NCI-H345 (cell line): Measurements from ENCODE around the gene ELFN1.

Source experiments
- DNase-seq: peaks from one replicate; lab custom pipeline; 2025; lab: John Stamatoyannopoulos, UW

ELFN1 gene

DNA sequence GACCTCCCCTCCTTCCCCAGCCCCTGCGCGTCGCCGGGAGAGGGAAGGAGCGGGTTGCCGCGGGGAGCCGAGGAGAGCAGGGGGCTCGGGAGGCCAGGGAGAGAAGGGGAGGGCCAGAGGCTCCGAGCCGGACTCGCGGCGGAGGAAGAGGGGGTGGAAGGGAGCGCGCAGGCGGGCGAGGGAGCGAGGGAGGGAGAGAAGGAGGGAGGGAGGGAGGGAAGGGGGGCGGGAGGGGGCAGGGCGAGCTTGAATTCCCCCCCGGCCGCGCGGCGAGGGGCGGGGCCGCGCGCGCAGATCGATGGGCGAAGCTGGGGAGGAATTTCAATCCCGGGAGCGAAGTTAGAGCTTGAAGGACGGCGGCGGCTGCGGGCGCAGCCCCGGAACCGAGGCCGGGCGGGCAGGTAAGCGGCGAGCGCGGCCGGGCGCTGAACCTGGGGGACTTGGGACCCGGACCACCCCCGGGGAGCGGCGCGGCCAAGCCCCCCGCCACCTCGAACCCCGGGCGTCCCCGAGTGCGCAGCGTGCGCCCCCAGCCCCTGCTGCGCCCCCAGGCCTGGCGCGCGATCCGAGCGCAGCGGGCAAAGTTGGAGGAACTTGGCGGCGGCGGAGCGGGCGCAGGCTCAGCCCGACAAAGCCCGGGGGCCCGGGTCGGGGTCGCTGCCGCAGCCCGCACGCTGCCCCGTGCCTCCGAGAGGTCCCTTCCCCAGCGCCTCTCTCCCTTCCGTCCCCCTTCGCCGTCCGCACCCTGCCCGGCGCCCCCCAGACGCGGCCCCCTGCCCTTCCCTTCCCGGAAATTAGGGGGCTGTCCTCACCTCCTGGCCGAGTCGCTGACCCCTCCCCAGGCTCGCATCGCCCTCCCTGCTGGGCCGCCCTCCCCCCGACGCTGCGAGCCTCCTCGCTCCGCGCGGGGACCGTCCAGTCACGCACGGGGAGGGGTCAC is at the start of gene ELFN1:
TSS of gene ELFN1 (plus strand) at position 324 of the 940 bp plus-strand sequence. CDS start 74,320 bp downstream, outside the sequence.
- DNase-seq: peak; percentile 43

DNA sequence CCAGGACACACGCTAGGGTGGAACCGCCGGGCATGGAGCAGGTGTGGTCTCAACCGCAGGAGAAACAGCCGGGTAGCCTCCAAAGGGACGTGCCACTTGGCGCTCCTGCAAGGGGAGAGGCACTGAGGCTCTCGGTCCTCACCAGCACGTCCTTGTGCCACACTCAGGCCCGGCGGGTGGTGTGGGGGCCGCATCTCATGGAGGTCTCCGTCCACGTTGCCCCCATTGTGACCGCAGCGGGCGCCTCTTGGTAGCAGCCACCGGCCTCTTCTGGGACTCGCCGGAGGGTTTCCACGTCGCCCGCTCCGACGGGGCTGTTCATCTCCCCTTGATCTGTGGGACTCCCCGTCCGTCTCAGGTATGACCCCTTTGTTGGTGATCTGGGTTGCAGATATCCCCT is 49.2 kb upstream of the ELFN1 start:
- no peak for DNase-seq

GRCh38 chr7:1621718-1622117 is 48.4 kb upstream of the ELFN1 start:
- DNase-seq: no peak

DNA sequence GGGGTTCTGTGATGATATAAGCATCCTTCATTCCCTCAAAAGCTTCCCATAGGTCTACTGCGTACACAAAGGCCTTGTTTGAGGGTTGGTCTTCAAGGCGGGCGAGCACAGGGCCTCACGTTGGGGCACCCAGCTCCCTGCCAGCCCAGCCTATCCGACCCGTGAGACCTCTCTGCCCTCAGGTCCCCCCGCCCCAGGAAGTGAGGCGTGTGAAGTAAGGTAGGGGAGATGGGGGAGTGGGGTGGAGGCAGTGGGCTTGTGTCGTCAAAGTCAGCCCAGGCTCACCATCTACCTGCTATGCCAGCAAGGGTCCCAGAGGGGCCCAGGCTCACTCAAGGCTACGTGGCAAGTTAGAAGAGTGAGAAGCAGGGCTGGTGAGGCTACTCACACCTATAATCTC is 47.6 kb upstream of the ELFN1 start:
- no peak for DNase-seq

- DNase-seq: no peak
Observed at GRCh38 chr7:1623810-1624209, 46.3 kb upstream of the ELFN1 start.

- no peak for DNase-seq
Observed at GRCh38 chr7:1624999-1625927, 44.8 kb upstream of the ELFN1 start.

GRCh38 chr7:1626769-1627168 is 43.3 kb upstream of the ELFN1 start:
- no peak for DNase-seq

- no peak for DNase-seq
Observed at GRCh38 chr7:1630700-1631336, 39.3 kb upstream of the ELFN1 start.

- DNase-seq: no peak
Observed at GRCh38 chr7:1631678-1632077, 38.4 kb upstream of the ELFN1 start.

GRCh38 chr7:1632506-1632905 is 37.6 kb upstream of the ELFN1 start:
- no peak for DNase-seq

GRCh38 chr7:1632916-1633785 is 36.9 kb upstream of the ELFN1 start:
- DNase-seq: no peak

- no peak for DNase-seq
Observed at GRCh38 chr7:1635401-1635800, 34.7 kb upstream of the ELFN1 start.

DNA sequence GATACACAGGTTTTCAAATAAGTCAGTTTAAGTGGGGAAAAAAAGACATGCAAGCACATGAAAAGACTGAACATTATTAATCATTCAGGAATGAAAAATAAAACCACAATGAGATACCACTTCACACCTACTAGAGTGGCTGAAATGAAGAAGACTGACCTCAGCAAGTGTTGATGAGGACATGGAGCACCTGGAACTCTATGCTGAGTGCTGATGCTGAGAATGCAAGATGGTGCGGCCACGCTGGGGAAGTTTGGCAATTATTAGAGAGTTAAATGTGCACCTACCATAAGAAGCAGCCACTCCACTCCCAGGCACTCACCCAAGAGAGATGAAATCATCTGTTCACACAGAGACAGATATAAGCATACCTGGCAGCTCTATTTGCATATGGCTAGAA is 32.9 kb upstream of the ELFN1 start:
- no peak for DNase-seq

DNA sequence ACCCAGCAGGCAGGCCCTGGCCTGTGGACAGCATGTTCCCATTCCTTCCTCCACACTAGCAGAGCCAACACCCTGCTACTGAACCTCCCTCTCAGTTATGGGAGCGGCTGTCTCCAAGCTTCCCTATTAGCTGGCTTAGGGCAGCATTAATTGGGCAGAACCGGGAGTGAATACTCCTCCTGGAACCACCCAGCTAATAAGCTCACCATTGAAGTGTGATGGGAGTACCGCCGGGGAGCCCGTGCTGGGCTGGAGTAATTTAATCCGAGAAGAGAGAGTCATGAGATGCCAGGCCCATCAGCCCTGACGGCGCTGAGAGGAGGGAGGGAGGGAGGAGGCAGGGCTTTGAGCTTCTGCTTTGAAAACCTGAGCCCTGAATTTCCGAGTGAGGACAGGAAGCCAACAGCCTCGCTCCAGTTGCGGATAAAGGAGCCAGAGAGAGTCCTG is 31.8 kb upstream of the ELFN1 start:
- DNase-seq: no peak

- no peak for DNase-seq
Observed at GRCh38 chr7:1639071-1639470, 31.0 kb upstream of the ELFN1 start.

GRCh38 chr7:1639532-1640175 is 30.4 kb upstream of the ELFN1 start:
- DNase-seq: no peak

- no peak for DNase-seq
Observed at GRCh38 chr7:1640376-1641172, 29.5 kb upstream of the ELFN1 start.

GRCh38 chr7:1641173-1641572 is 28.9 kb upstream of the ELFN1 start:
- DNase-seq: no peak

- no peak for DNase-seq
Observed at GRCh38 chr7:1641661-1642260, 28.3 kb upstream of the ELFN1 start.
